Measurements from ENCODE around the gene RABGGTB. TPM values are rescaled to one million over a fixed set of nuclear protein-coding genes. Genes with fewer than 3 reads are reported as not detected.
A peak's percentile ranks its signal among the peaks of the same experiment; 100 is the strongest.
"Not testable (repeated sequence)": the region's sequence is repeated elsewhere in the genome, so short reads cannot be mapped to it uniquely, and the experiment has no call there.

RABGGTB gene
- total RNA-seq: 71.6 TPM
- long read RNA-seq, transcript RABGGTB-201 (9 exons, 1,496 nt): major isoform, 26 of 57 reads
- long read RNA-seq, transcript RABGGTB-203 (2 exons, 1,177 nt): minor isoform, 6 of 57 reads
- long read RNA-seq, partial matches to known transcripts: 5 of 57 reads
- long read RNA-seq, other reads (novel, unspliced or antisense): 20 of 57 reads

DNA sequence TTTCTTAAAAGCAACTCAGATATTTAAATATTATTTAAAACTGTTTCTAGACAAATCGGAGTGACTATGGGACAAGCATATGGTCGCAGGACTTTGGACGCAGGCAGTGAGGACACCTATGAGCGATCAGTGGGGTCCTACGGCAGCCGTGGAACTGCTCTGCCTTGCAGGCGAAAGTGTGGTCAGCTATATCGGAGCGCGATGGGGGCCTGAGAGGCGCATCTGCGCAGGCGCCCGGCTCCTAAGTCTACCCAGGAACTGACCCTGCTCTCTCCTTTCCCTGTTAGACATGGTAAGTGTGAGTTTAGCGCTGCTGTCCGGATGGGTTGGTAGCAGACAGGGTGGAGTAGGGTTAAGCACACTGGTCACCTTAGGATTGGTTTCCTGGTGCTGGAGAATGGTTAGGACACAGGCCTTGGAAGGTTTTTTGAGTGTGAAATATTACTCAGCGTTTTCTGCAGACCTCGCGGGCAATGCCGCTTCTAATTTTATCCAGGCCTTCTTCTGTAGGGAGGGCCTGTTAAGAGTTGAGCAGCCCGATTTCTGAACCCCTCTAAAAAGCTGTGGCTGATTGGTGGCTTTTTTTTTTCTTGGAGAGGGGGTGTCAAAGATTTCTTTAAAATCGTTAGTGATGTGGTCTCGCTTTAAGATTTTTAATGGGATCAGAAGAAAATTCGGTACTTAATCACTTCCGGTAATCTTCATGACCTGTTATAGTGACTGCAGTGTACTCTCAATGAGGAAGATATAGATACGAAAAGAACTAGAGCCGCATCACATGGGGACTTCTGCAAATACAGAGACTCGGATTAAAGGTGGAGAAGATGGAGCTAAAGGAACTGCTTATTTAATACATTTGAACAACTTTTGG lies at the start of gene RABGGTB:
RABGGTB (plus strand) TSS at position 274 of the 871 bp plus-strand sequence; CDS start at position 290, 16 bp downstream.
- Histone ChIP-seq H3K9me3 (no peaks in the 10 kb centered on the region), H3K36me3 (peaks cover 27% of the 10 kb centered on the region), H3K27ac (peak within 1 kb of the TSS; percentile 86), H3K27me3 (no peaks in the 10 kb centered on the region), H3K4me1 (peaks cover 41% of the 10 kb centered on the region), H3K4me3 (peak within 1 kb of the TSS; percentile 77)
- peak; percentile 96 for DNase-seq
- TF ChIP-seq, protein P1, sequence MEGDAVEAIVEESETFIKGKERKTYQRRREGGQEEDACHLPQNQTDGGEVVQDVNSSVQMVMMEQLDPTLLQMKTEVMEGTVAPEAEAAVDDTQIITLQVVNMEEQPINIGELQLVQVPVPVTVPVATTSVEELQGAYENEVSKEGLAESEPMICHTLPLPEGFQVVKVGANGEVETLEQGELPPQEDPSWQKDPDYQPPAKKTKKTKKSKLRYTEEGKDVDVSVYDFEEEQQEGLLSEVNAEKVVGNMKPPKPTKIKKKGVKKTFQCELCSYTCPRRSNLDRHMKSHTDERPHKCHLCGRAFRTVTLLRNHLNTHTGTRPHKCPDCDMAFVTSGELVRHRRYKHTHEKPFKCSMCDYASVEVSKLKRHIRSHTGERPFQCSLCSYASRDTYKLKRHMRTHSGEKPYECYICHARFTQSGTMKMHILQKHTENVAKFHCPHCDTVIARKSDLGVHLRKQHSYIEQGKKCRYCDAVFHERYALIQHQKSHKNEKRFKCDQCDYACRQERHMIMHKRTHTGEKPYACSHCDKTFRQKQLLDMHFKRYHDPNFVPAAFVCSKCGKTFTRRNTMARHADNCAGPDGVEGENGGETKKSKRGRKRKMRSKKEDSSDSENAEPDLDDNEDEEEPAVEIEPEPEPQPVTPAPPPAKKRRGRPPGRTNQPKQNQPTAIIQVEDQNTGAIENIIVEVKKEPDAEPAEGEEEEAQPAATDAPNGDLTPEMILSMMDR (IDR thresholded peaks at IDR 0.05): no peak
- peak; percentile 100 for ATAC-seq
- intact Hi-C loops (cut with DNase I): no loop called here

DNA sequence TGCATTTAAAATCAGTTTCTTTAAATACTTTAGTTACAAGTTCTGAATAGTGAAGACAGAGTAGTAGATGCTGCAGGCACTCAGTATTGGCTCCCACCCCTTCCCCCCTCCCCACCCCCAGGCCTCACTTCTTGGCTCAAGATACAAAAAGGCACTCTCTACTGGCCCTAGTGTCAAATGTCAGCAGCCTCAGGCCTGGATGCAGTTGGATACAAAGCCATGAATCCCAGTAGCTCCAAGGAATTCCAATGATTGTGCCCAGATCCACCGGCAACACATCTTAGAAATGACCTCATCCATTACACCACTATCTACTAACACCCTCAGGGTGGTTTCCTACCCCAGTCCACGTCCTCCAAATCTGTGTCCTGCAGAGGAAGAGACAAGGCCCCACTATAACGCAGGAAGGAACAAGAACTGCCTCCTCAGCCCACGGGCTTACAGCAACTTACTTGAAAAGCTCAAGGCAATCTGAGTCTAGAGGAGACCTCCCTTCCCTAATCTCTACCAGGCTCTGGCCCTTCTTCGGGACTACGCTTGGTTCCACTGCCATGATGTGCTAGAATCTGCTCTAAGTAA lies 43.9 kb upstream of the RABGGTB start:
- Histone ChIP-seq H3K9me3 (no peaks in the 10 kb centered on the region), H3K27ac (no peak overlapping the region), H3K36me3 (peaks cover 77% of the 10 kb centered on the region), H3K27me3 (no peaks in the 10 kb centered on the region), H3K4me3 (no peak overlapping the region), H3K4me1 (no peaks in the 10 kb centered on the region)
- ATAC-seq (no peak), DNase-seq (no peak)
- intact Hi-C loops (cut with DNase I): no loop called here
- TF ChIP-seq, protein P1 (IDR thresholded peaks at IDR 0.05): no peak

DNA sequence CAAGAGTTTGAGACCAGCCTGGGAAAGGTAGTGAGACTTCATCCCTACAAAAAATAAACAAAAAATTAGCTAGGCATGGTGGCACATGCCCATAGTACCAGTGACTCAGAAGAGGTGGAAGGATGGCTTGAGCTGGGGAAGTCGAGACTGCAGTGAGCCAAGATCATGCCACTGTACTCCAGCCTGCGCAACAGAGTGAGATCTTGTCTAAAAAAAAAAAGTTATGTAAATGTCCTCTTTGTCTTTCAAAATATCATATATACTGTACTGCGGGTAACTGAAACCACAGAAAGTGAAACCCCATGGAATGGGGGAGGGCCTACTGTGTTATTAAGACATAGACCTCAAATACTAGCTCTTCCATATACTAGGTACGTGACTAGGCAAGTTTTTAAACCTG lies 40.8 kb upstream of the RABGGTB start:
- H3K27me3 ChIP-seq: no peaks in the 10 kb centered on the region
- H3K27ac ChIP-seq: no peak overlapping the region
- intact Hi-C loops (cut with DNase I): no loop called here
- TF ChIP-seq, protein P1 (IDR thresholded peaks at IDR 0.05): no peak
- peaks cover 55% of the 10 kb centered on the region for H3K36me3 ChIP-seq
- ATAC-seq: peak; percentile 85
- no peak for DNase-seq
- no peak overlapping the region for H3K4me3 ChIP-seq
- H3K4me1 ChIP-seq: no peaks in the 10 kb centered on the region
- no peaks in the 10 kb centered on the region for H3K9me3 ChIP-seq

DNA sequence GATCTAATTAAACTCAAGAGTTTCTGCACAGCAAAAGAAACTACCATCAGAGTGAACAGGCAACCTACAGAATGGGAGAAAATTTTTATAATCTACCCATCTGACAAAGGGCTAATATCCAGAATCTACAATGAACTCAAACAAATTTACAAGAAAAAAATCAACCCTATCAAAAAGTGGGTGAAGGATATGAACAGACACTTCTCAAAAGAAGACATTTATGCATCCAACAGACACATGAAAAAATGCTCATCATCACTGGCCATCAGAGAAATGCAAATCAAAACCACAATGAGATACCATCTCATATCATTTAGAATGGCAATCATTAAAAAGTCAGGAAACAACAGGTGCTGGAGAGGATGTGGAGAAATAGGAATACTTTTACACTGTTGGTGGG lies 28.8 kb upstream of the RABGGTB start:
- H3K4me3 ChIP-seq; DNase-seq; ATAC-seq; intact Hi-C loops (cut with DNase I); H3K9me3 ChIP-seq; H3K27me3 ChIP-seq; H3K4me1 ChIP-seq; H3K27ac ChIP-seq: not testable (repeated sequence)
- peaks cover 40% of the 10 kb centered on the region for H3K36me3 ChIP-seq

DNA sequence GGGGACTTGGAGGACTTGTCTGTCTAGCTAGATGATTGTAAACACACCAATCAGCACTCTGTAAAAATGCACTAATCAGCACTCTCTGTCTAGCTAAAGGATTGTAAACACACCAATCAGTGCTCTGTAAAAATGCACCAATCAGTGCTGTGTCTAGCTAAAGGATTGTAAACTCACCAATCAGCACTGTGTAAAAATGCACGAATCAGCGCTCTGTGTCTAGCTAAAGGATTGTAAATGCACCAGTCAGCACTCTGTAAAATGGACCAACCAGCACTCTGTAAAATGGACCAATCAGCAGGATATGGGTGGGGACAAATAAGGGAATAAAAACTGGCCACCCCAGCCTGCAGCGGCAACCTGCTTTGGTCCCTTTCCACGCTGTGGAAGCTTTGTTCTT lies 27.5 kb upstream of the RABGGTB start:
- H3K27me3 ChIP-seq; H3K4me3 ChIP-seq; H3K27ac ChIP-seq; DNase-seq; H3K4me1 ChIP-seq; H3K9me3 ChIP-seq; intact Hi-C loops (cut with DNase I); ATAC-seq: not testable (repeated sequence)
- H3K36me3 ChIP-seq: peaks cover 29% of the 10 kb centered on the region

DNA sequence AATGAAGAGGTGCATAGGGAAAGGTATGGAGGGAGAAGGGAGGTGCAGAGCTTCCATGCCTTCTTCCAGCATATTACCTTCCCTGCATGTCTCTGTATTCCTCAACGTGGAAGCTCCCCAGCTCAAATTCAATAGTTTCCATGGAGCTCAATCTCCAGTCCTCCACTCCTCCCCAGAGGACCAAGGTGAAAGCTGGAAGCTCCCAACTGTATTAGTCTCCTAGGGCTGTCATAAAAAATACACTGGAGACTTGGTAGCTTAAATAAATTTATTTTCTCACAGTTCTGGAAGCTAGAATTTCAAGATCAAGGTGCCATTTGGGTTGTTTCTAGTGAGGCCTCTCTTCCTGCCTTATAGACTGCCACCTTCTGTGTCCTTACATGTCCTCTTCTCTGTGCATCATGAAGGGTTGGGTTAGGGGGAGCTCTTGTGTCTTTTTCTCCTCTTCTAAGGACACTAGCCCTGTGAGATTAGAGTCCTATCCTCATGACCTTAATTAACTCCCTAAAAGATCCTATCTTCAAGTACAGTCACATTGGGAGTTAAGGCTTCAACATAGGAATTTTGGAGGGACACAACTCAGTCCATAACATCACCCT lies 21.9 kb upstream of the RABGGTB start:
- TF ChIP-seq, protein P1 (IDR thresholded peaks at IDR 0.05): no peak
- H3K27ac ChIP-seq: no peak overlapping the region
- intact Hi-C loops (cut with DNase I): no loop called here
- ATAC-seq (no peak), DNase-seq (no peak)
- H3K4me3 ChIP-seq: no peak overlapping the region
- H3K9me3 ChIP-seq: no peaks in the 10 kb centered on the region
- H3K36me3 ChIP-seq: peaks cover 15% of the 10 kb centered on the region
- H3K27me3 ChIP-seq: no peaks in the 10 kb centered on the region
- H3K4me1 ChIP-seq: no peaks in the 10 kb centered on the region
